Type B pancreatic cell (in vitro differentiated cells): Measurements from ENCODE around the gene UNC13B. TPM values are rescaled to one million over a fixed set of nuclear protein-coding genes. Genes with fewer than 3 reads are reported as not detected.

Experiments
- DNase-seq: peaks from one replicate; pipeline ENCODE4 v3.0.0; 2021; ENCODE audit warnings: mixed read lengths; ENCODE audit not compliant: unreplicated experiment; ENCODE audit errors: extremely low spot score
- H3K27ac Mint-ChIP-seq: 2 replicates; pipeline ENCODE4 v1.8.0; 2021; ENCODE audit warnings: mild to moderate bottlenecking, mixed read lengths
- H3K27me3 Mint-ChIP-seq: 2 replicates; pipeline ENCODE4 v1.8.0; 2021; ENCODE audit warnings: mixed read lengths
- H3K36me3 Mint-ChIP-seq: 2 replicates; pipeline ENCODE4 v1.8.0; 2021; ENCODE audit warnings: mixed read lengths
- H3K4me1 Mint-ChIP-seq: one replicate; pipeline ENCODE4 v1.8.0; 2021; ENCODE audit warnings: mixed read lengths; ENCODE audit not compliant: unreplicated experiment
- H3K4me3 Mint-ChIP-seq: 2 replicates; pipeline ENCODE4 v1.8.0; 2021; ENCODE audit warnings: mild to moderate bottlenecking, mixed read lengths
- H3K9me3 Mint-ChIP-seq: 2 replicates; pipeline ENCODE4 v1.8.0; 2021; ENCODE audit warnings: mixed read lengths
- CTCF ChIP-seq: fragments of 200-600 bp; sonication (generic); conservative IDR thresholded peaks from 2 replicates; pipeline ENCODE4 v1.5.0; 2021; ENCODE audit warnings: antibody characterized with exemption, mild to moderate bottlenecking
- total RNA-seq: library from RNA; stranded (reverse); gene quantifications from 2 replicates; pipeline ENCODE4 v1.2.1, GENCODE V29; 2021; ENCODE audit warnings: low replicate concordance

The UNC13B gene
- total RNA-seq, 1 donor from 2014 or later = 48.9 TPM

- H3K4me1 Mint-ChIP-seq = peaks cover 7% of the 10 kb centered on the region
- no peak for DNase-seq
- no peak overlapping the region for H3K27ac Mint-ChIP-seq
- H3K9me3 Mint-ChIP-seq = no peaks in the 10 kb centered on the region
- no peak for TF ChIP-seq CTCF
- H3K4me3 Mint-ChIP-seq = no peak overlapping the region
- H3K36me3 Mint-ChIP-seq = no peaks in the 10 kb centered on the region
- no peaks in the 10 kb centered on the region for H3K27me3 Mint-ChIP-seq
Measured at GRCh38 chr9:35269919-35270318, 108.1 kb downstream of the UNC13B start.

- no peak for DNase-seq
- H3K4me3 Mint-ChIP-seq = no peak overlapping the region
- peaks cover 7% of the 10 kb centered on the region for H3K4me1 Mint-ChIP-seq
- TF ChIP-seq CTCF = no peak
- no peaks in the 10 kb centered on the region for H3K9me3 Mint-ChIP-seq
- no peaks in the 10 kb centered on the region for H3K27me3 Mint-ChIP-seq
- no peaks in the 10 kb centered on the region for H3K36me3 Mint-ChIP-seq
- no peak overlapping the region for H3K27ac Mint-ChIP-seq
Measured at GRCh38 chr9:35271637-35272036, 109.8 kb downstream of the UNC13B start.

GRCh38 chr9:35272989-35273388, 111.2 kb downstream of the UNC13B start:
- Mint-ChIP-seq H3K27me3 (no peaks in the 10 kb centered on the region), H3K9me3 (no peaks in the 10 kb centered on the region), H3K4me1 (peaks cover under 1% of the 10 kb centered on the region), H3K4me3 (no peak overlapping the region), H3K27ac (no peak overlapping the region), H3K36me3 (no peaks in the 10 kb centered on the region)
- no peak for TF ChIP-seq CTCF
- DNase-seq = no peak

GRCh38 chr9:35273591-35273990, 111.8 kb downstream of the UNC13B start:
- Mint-ChIP-seq H3K36me3 (no peaks in the 10 kb centered on the region), H3K27ac (no peak overlapping the region), H3K4me1 (no peaks in the 10 kb centered on the region)

GRCh38 chr9:35274993-35275392, 113.2 kb downstream of the UNC13B start:
- no peak for DNase-seq
- no peaks in the 10 kb centered on the region for H3K36me3 Mint-ChIP-seq
- H3K27ac Mint-ChIP-seq = no peak overlapping the region
- no peaks in the 10 kb centered on the region for H3K4me1 Mint-ChIP-seq
- no peak overlapping the region for H3K4me3 Mint-ChIP-seq
- no peaks in the 10 kb centered on the region for H3K27me3 Mint-ChIP-seq
- H3K9me3 Mint-ChIP-seq = no peaks in the 10 kb centered on the region
- no peak for TF ChIP-seq CTCF

More at GRCh38 chr9:35273591-35273990, 111.8 kb downstream of the UNC13B start:
- Mint-ChIP-seq H3K27me3 (no peaks in the 10 kb centered on the region), H3K4me3 (no peak overlapping the region), H3K9me3 (no peaks in the 10 kb centered on the region)
- no peak for TF ChIP-seq CTCF
- DNase-seq = no peak

GRCh38 chr9:35277171-35277520, 115.3 kb downstream of the UNC13B start:
- Mint-ChIP-seq H3K9me3 (no peaks in the 10 kb centered on the region), H3K27me3 (no peaks in the 10 kb centered on the region), H3K36me3 (no peaks in the 10 kb centered on the region), H3K27ac (no peak overlapping the region), H3K4me3 (no peak overlapping the region), H3K4me1 (no peaks in the 10 kb centered on the region)
- no peak for TF ChIP-seq CTCF
- DNase-seq = no peak
